GM23248 (cell line): ENCODE data around the gene ABITRAM.

Source experiments
- EZH2 ChIP-seq: fragments of 200-600 bp; sonication (generic); IDR thresholded peaks from 2 replicates; pipeline ENCODE4 v1.6.1; 2018; ENCODE audit warnings: antibody characterized with exemption, mild to moderate bottlenecking; ENCODE audit not compliant: insufficient read depth, poor library complexity, severe bottlenecking
- EZH2phosphoT487 ChIP-seq: fragments of 200-600 bp; sonication (generic); IDR thresholded peaks from 2 replicates; pipeline ENCODE4 v1.6.1; 2018; ENCODE audit warnings: antibody characterized with exemption, moderate library complexity, mild to moderate bottlenecking, low read depth; ENCODE audit not compliant: insufficient read depth

GRCh38 chr9:108956631-108957026 lies 22.4 kb downstream of the ABITRAM start:
- no peak for TF ChIP-seq EZH2
- TF ChIP-seq EZH2phosphoT487, result no peak
